Measurements from ENCODE around the gene SLC36A2. TPM values are rescaled to one million over a fixed set of nuclear protein-coding genes. Genes with fewer than 3 reads are reported as not detected.

Gene SLC36A2
- total RNA-seq, 4 donors from 2014 or later, result not detected

DNA sequence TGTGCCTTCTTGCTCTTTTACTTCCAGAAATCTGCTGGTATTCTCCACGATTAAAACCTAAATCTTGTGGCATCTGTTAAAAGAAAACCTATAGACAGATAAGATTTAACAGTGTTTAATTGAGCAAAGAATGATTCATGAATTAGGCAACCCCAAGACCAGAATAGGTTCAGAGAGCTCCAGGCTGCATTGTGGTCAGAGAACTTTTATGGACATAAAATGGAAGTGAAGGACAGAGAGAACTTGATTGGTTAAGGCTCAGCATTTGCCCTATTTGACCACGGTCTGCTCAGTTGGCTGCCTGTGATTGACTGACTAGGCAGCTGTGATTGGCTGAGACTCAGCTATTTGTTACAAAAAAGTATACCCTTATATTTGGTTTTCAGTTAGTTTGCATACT lies 10.4 kb upstream of the SLC36A2 start:
- H3K36me3 ChIP-seq, result no peaks in the 10 kb centered on the region
- TF ChIP-seq POLR2A (IDR thresholded peaks at IDR 0.05) (no peak), CTCF (IDR thresholded peaks at IDR 0.05) (no peak)
- DNase-seq, result no peak
- no peaks in the 10 kb centered on the region for H3K27me3 ChIP-seq
- H3K9me3 ChIP-seq, result no peaks in the 10 kb centered on the region
- no peak overlapping the region for H3K4me3 ChIP-seq
- no peak overlapping the region for H3K27ac ChIP-seq
- no peaks in the 10 kb centered on the region for H3K4me1 ChIP-seq

- TF ChIP-seq CTCF (IDR thresholded peaks at IDR 0.05) (no peak), POLR2A (IDR thresholded peaks at IDR 0.05) (no peak)
- H3K27me3 ChIP-seq, result no peaks in the 10 kb centered on the region
- H3K4me1 ChIP-seq, result no peaks in the 10 kb centered on the region
- DNase-seq, result no peak
- H3K36me3 ChIP-seq, result no peaks in the 10 kb centered on the region
- H3K9me3 ChIP-seq, result no peaks in the 10 kb centered on the region
- H3K4me3 ChIP-seq, result no peak overlapping the region
- H3K27ac ChIP-seq, result no peak overlapping the region
Measured at GRCh38 chr5:151357097-151357496, 9.7 kb upstream of the SLC36A2 start.

- Histone ChIP-seq H3K4me1 (no peaks in the 10 kb centered on the region), H3K9me3 (no peaks in the 10 kb centered on the region), H3K36me3 (no peaks in the 10 kb centered on the region), H3K27ac (no peak overlapping the region), H3K27me3 (no peaks in the 10 kb centered on the region), H3K4me3 (no peak overlapping the region)
- DNase-seq, result no peak
- TF ChIP-seq POLR2A (IDR thresholded peaks at IDR 0.05) (no peak), CTCF (IDR thresholded peaks at IDR 0.05) (no peak)
Measured at GRCh38 chr5:151351671-151352070, 4.3 kb upstream of the SLC36A2 start.

DNA sequence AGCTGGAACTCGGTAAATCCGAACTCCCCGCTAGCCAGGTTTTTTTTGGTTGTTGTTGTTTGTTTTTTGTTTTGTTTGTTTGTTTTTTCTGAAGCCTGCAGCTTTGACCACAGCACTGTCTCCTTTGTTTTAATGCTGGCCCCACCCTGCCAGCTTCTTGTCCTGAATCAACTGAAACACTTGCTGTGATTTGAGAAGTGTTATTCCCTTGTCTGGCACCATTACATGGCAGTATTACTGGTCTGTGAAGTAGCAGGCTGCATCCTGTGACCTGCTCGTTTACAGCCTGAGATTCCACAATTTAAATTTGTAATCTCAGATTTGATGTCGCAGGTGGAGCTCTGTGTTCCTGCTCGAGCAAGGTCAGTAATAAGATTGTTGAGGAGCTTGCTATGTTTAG lies 1.4 kb upstream of the SLC36A2 start:
- no peaks in the 10 kb centered on the region for H3K4me1 ChIP-seq
- H3K4me3 ChIP-seq, result no peak overlapping the region

DNA sequence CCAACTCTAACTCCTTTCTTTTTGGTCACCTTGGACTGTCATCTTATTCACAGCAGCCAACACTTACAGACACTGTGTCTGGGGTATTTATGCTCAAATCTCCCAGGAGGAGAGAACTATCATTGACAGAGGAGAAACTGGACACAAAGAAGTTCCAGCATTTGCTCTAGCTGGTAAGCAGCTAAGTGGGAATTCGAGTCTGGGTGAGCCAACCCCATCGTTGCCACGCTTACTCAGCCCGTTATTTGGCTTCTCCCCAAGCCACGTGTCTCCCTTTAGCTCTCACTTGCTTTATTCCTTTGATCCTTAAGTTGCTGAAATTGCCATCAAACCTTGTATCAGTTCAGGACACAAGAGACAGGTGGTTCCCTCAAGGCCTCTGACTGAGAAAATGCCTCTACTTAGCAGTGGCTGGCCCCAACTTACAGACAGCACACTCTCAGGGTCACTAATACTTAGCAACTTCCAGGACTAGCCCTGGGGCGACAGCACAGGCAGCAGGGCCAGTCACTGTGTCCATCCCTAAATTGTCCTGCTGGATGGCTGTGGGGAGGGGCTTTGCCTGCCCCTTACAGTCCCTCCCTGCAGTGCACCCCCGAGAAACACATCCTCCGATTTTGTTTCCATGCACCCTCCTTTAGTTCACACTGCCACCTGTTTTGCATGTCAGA lies 1.4 kb downstream of the SLC36A2 start:
- H3K36me3 ChIP-seq, result no peaks in the 10 kb centered on the region
- no peak overlapping the region for H3K27ac ChIP-seq

More for the DNA sequence above, 1.4 kb upstream of the SLC36A2 start:
- Histone ChIP-seq H3K27ac (no peak overlapping the region), H3K27me3 (no peaks in the 10 kb centered on the region), H3K36me3 (no peaks in the 10 kb centered on the region), H3K9me3 (no peaks in the 10 kb centered on the region)
- TF ChIP-seq POLR2A (IDR thresholded peaks at IDR 0.05) (no peak), CTCF (IDR thresholded peaks at IDR 0.05) (no peak)
- DNase-seq, result no peak

More for the DNA sequence above, 1.4 kb downstream of the SLC36A2 start:
- H3K4me3 ChIP-seq, result no peak overlapping the region
- H3K4me1 ChIP-seq, result no peaks in the 10 kb centered on the region
- TF ChIP-seq CTCF (IDR thresholded peaks at IDR 0.05), result no peak
- no peak for TF ChIP-seq POLR2A (IDR thresholded peaks at IDR 0.05)
- no peak for DNase-seq
- H3K9me3 ChIP-seq, result no peaks in the 10 kb centered on the region
- H3K27me3 ChIP-seq, result no peaks in the 10 kb centered on the region
